ENCODE results near the gene SPANXN5. TPM values are rescaled to one million over a fixed set of nuclear protein-coding genes. Genes with fewer than 3 reads are reported as not detected.
"Not testable (repeated sequence)": the region's sequence is repeated elsewhere in the genome, so short reads cannot be mapped to it uniquely, and the experiment has no call there.

SPANXN5 gene
- not detected for polyA plus RNA-seq (2013, experiment 1 of 2)
- not detected for polyA plus RNA-seq (2013, experiment 2 of 2)

GRCh38 chrX:52797327-52797726, at the start of gene SPANXN5:
TSS of gene SPANXN5 (minus strand) at chrX:52797427. CDS start at chrX:52797348, 79 bp downstream.
- H3K4me2 ChIP-seq (ENCODE audit: insufficient read depth, low read length, poor library complexity, severe bottlenecking); H3K9me3 ChIP-seq (replicated peaks in 1 of 2; ENCODE audit: control insufficient read depth in 2 of 2, insufficient read depth in 1 of 2, low read depth in 1 of 2, low read length in 2 of 2); H3K4me1 ChIP-seq (ENCODE audit: control insufficient read depth in 2 of 2, insufficient read depth in 1 of 2, low read depth in 1 of 2, low read length in 2 of 2); H4K91ac ChIP-seq (ENCODE audit: low read depth, low read length, poor library complexity); H2BK15ac ChIP-seq (ENCODE audit: low read length); H4K8ac ChIP-seq (ENCODE audit: low read depth, low read length); DNase-seq (ENCODE audit: low spot score); H3K36me3 ChIP-seq (replicated peaks in 1 of 2; ENCODE audit: control insufficient read depth in 2 of 2, insufficient read depth in 2 of 2, low read length in 2 of 2); H2BK120ac ChIP-seq (ENCODE audit: low read depth, low read length); H2AFZ ChIP-seq (ENCODE audit: low read length); H2BK12ac ChIP-seq (ENCODE audit: low read length); H3K18ac ChIP-seq (ENCODE audit: low read length); H3K27ac ChIP-seq (replicated peaks; ENCODE audit: low read length); H2AK5ac ChIP-seq (ENCODE audit: low read depth, low read length); H3K23ac ChIP-seq (ENCODE audit: low read depth, low read length, poor library complexity); H3K79me1 ChIP-seq (ENCODE audit: low read depth, low read length); H3K4me3 ChIP-seq (ENCODE audit: low read length in 2 of 2); H3K4ac ChIP-seq (ENCODE audit: low read length); H3K9ac ChIP-seq (ENCODE audit: low read depth, low read length, poor library complexity); H3K27me3 ChIP-seq (ENCODE audit: control insufficient read depth in 3 of 3, insufficient read depth in 3 of 3, low read depth in 1 of 3, low read length in 3 of 3); H2BK5ac ChIP-seq (ENCODE audit: low read length); H3K14ac ChIP-seq (ENCODE audit: low read length): not testable (repeated sequence)
- no CpG with 5 or more reads among the region's 2 CpGs for WGBS, 2 donors (ENCODE audit: extremely low coverage in 2 of 2, insufficient read length in 2 of 2, insufficient replicate concordance in 1 of 2)

- not testable (repeated sequence) for H4K91ac ChIP-seq (ENCODE audit: low read depth, low read length, poor library complexity); H3K4me3 ChIP-seq (ENCODE audit: low read length in 2 of 2); H3K9ac ChIP-seq (ENCODE audit: low read depth, low read length, poor library complexity)
These were observed 46.4 kb upstream of the SPANXN5 start for GRCh38 chrX:52843619-52844018.

GRCh38 chrX:52839137-52839536, 41.9 kb upstream of the SPANXN5 start:
- H4K91ac ChIP-seq (ENCODE audit: low read depth, low read length, poor library complexity): no peak overlapping the region
- H2BK12ac ChIP-seq (ENCODE audit: low read length): no peak overlapping the region
- no peak overlapping the region for H3K18ac ChIP-seq (ENCODE audit: low read length)
- H2AFZ ChIP-seq (ENCODE audit: low read length): no peak overlapping the region
- no peak overlapping the region for H3K9ac ChIP-seq (ENCODE audit: low read depth, low read length, poor library complexity)
- no peak overlapping the region for H3K27ac ChIP-seq (replicated peaks; ENCODE audit: low read length)
- H4K8ac ChIP-seq (ENCODE audit: low read depth, low read length): no peak overlapping the region
- no peak for DNase-seq (ENCODE audit: low spot score)
- H3K4me3 ChIP-seq (ENCODE audit: low read length in 2 of 2): no peak overlapping the region
- no peak overlapping the region for H2AK5ac ChIP-seq (ENCODE audit: low read depth, low read length)
- H2BK120ac ChIP-seq (ENCODE audit: low read depth, low read length): no peak overlapping the region
- no peak overlapping the region for H2BK15ac ChIP-seq (ENCODE audit: low read length)
- H3K36me3 ChIP-seq (replicated peaks in 1 of 2; ENCODE audit: control insufficient read depth in 2 of 2, insufficient read depth in 2 of 2, low read length in 2 of 2): no peaks in the 10 kb centered on the region
- H2BK5ac ChIP-seq (ENCODE audit: low read length): no peak overlapping the region
- no peak overlapping the region for H3K4me2 ChIP-seq (ENCODE audit: insufficient read depth, low read length, poor library complexity, severe bottlenecking)
- H3K4ac ChIP-seq (ENCODE audit: low read length): no peak overlapping the region
- no peak overlapping the region for H3K23ac ChIP-seq (ENCODE audit: low read depth, low read length, poor library complexity)
- H3K9me3 ChIP-seq (replicated peaks in 1 of 2; ENCODE audit: control insufficient read depth in 2 of 2, insufficient read depth in 1 of 2, low read depth in 1 of 2, low read length in 2 of 2): no peaks in the 10 kb centered on the region
- no peaks in the 10 kb centered on the region for H3K4me1 ChIP-seq (ENCODE audit: control insufficient read depth in 2 of 2, insufficient read depth in 1 of 2, low read depth in 1 of 2, low read length in 2 of 2)
- H3K14ac ChIP-seq (ENCODE audit: low read length): no peak overlapping the region
- H3K27me3 ChIP-seq (ENCODE audit: control insufficient read depth in 3 of 3, insufficient read depth in 3 of 3, low read depth in 1 of 3, low read length in 3 of 3): no peaks in the 10 kb centered on the region
- H3K79me1 ChIP-seq (ENCODE audit: low read depth, low read length): no peaks in the 10 kb centered on the region
- no CpG with 5 or more reads among the region's 2 CpGs for WGBS, 2 donors (ENCODE audit: extremely low coverage in 2 of 2, insufficient read length in 2 of 2, insufficient replicate concordance in 1 of 2)

More at GRCh38 chrX:52843619-52844018, 46.4 kb upstream of the SPANXN5 start:
- not testable (repeated sequence) for H3K27me3 ChIP-seq (ENCODE audit: control insufficient read depth in 3 of 3, insufficient read depth in 3 of 3, low read depth in 1 of 3, low read length in 3 of 3); H3K4ac ChIP-seq (ENCODE audit: low read length); H3K18ac ChIP-seq (ENCODE audit: low read length); H2BK120ac ChIP-seq (ENCODE audit: low read depth, low read length); H3K4me2 ChIP-seq (ENCODE audit: insufficient read depth, low read length, poor library complexity, severe bottlenecking); H3K27ac ChIP-seq (replicated peaks; ENCODE audit: low read length); H4K8ac ChIP-seq (ENCODE audit: low read depth, low read length); H2BK12ac ChIP-seq (ENCODE audit: low read length); H3K79me1 ChIP-seq (ENCODE audit: low read depth, low read length); H3K9me3 ChIP-seq (replicated peaks in 1 of 2; ENCODE audit: control insufficient read depth in 2 of 2, insufficient read depth in 1 of 2, low read depth in 1 of 2, low read length in 2 of 2); H3K14ac ChIP-seq (ENCODE audit: low read length); H3K36me3 ChIP-seq (replicated peaks in 1 of 2; ENCODE audit: control insufficient read depth in 2 of 2, insufficient read depth in 2 of 2, low read length in 2 of 2); H3K23ac ChIP-seq (ENCODE audit: low read depth, low read length, poor library complexity); H3K4me1 ChIP-seq (ENCODE audit: control insufficient read depth in 2 of 2, insufficient read depth in 1 of 2, low read depth in 1 of 2, low read length in 2 of 2); DNase-seq (ENCODE audit: low spot score); H2BK5ac ChIP-seq (ENCODE audit: low read length); H2BK15ac ChIP-seq (ENCODE audit: low read length); H2AFZ ChIP-seq (ENCODE audit: low read length); H2AK5ac ChIP-seq (ENCODE audit: low read depth, low read length)
- no CpG with 5 or more reads among the region's 3 CpGs for WGBS, 2 donors (ENCODE audit: extremely low coverage in 2 of 2, insufficient read length in 2 of 2, insufficient replicate concordance in 1 of 2)

- Histone ChIP-seq H2AK5ac (ENCODE audit: low read depth, low read length) (no peak overlapping the region), H3K4ac (ENCODE audit: low read length) (no peak overlapping the region), H3K4me3 (ENCODE audit: low read length in 2 of 2) (no peak overlapping the region), H3K18ac (ENCODE audit: low read length) (no peak overlapping the region), H3K27me3 (ENCODE audit: control insufficient read depth in 3 of 3, insufficient read depth in 3 of 3, low read depth in 1 of 3, low read length in 3 of 3) (no peaks in the 10 kb centered on the region), H2BK5ac (ENCODE audit: low read length) (no peak overlapping the region), H3K79me1 (ENCODE audit: low read depth, low read length) (no peaks in the 10 kb centered on the region), H3K36me3 (replicated peaks in 1 of 2; ENCODE audit: control insufficient read depth in 2 of 2, insufficient read depth in 2 of 2, low read length in 2 of 2) (no peaks in the 10 kb centered on the region), H2AFZ (ENCODE audit: low read length) (no peak overlapping the region), H3K4me1 (ENCODE audit: control insufficient read depth in 2 of 2, insufficient read depth in 1 of 2, low read depth in 1 of 2, low read length in 2 of 2) (no peaks in the 10 kb centered on the region), H2BK15ac (ENCODE audit: low read length) (no peak overlapping the region), H3K23ac (ENCODE audit: low read depth, low read length, poor library complexity) (no peak overlapping the region), H3K9me3 (replicated peaks in 1 of 2; ENCODE audit: control insufficient read depth in 2 of 2, insufficient read depth in 1 of 2, low read depth in 1 of 2, low read length in 2 of 2) (no peaks in the 10 kb centered on the region), H2BK12ac (ENCODE audit: low read length) (no peak overlapping the region), H2BK120ac (ENCODE audit: low read depth, low read length) (no peak overlapping the region), H3K9ac (ENCODE audit: low read depth, low read length, poor library complexity) (no peak overlapping the region), H4K8ac (ENCODE audit: low read depth, low read length) (no peak overlapping the region), H3K14ac (ENCODE audit: low read length) (no peak overlapping the region), H4K91ac (ENCODE audit: low read depth, low read length, poor library complexity) (no peak overlapping the region), H3K27ac (replicated peaks; ENCODE audit: low read length) (no peak overlapping the region), H3K4me2 (ENCODE audit: insufficient read depth, low read length, poor library complexity, severe bottlenecking) (no peak overlapping the region)
- no CpG with 5 or more reads among the region's 3 CpGs for WGBS, 2 donors (ENCODE audit: extremely low coverage in 2 of 2, insufficient read length in 2 of 2, insufficient replicate concordance in 1 of 2)
- no peak for DNase-seq (ENCODE audit: low spot score)
These were observed 33.3 kb upstream of the SPANXN5 start for GRCh38 chrX:52830551-52830950.
